Caki2 (cell line): ENCODE measurements around the gene CD48. TPM values are rescaled to one million over a fixed set of nuclear protein-coding genes. Genes with fewer than 3 reads are reported as not detected.
"Not testable (repeated sequence)": the region's sequence is repeated elsewhere in the genome, so short reads cannot be mapped to it uniquely, and the experiment has no call there.

ENCODE experiments used
- DNase-seq: peaks from one replicate; pipeline ENCODE4 v3.0.0-alpha.2; 2015; ENCODE audit warnings: low read depth
- in situ Hi-C: cut with HindIII; loops from 2 replicates; pipeline ENCODE4 v1.10.0; 2016; ENCODE audit warnings: low sequenced_read_pairs, low pct_unique_long_range_greater_than_20kb, mixed read lengths
- total RNA-seq: library from RNA; depleted of rRNA; stranded (reverse); fragments of >200 nt; shearing (Covaris generic); gene quantifications from 2 replicates; pipeline ENCODE4 v1.2.3, GENCODE V29; 2014; ENCODE audit warnings: low replicate concordance

Gene CD48
- total RNA-seq, 1 experiment from 2014 or later: not detected

GRCh38 chr1:160744199-160744851 lies 32.7 kb upstream of the CD48 start:
- no peak for DNase-seq
- in situ Hi-C loops: no loop called here

GRCh38 chr1:160743266-160743665 lies 31.6 kb upstream of the CD48 start:
- in situ Hi-C loops: no loop called here
- no peak for DNase-seq

- in situ Hi-C loops: no loop called here
- no peak for DNase-seq
Observed at GRCh38 chr1:160742428-160743127, 31.0 kb upstream of the CD48 start.

DNA sequence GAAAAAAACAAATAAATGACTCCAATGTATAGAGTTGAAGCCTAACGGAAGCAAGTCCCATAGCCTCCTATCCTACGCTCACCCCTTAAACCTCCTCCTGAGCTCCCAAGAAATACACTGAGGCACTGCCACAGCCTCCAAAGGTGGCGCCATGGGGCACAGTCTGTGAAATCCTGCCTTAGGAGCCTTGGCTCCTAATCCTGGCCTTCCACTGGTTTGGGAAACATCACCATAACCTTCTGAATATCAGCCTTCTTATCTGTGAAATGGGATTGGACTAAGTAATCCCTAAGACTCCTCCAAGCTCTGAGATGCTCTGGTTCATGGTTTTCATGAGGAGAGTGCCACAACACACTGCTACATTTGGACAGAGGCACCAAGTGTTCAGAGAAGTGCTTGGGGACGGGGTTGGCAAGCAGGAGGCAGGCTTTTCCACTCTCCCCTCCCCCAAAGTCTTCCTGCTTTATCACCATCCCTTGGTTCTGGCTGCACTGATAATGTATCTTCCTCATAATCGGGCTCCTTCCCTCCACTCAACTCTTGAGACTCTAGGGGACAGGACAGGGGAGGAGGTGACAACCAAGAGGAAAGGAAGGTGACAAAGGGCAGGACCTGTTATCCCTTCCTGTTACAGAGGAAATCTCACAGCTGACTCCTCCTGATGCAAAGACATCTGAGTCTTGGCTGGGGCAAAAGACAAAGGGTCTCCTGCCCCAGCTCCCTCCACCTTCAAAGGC lies 30.2 kb upstream of the CD48 start:
- in situ Hi-C loops: no loop called here
- no peak for DNase-seq

- DNase-seq: no peak
- in situ Hi-C loops: no loop called here
Observed at GRCh38 chr1:160741092-160741501, 29.5 kb upstream of the CD48 start.

- no peak for DNase-seq
- in situ Hi-C loops: no loop called here
Observed at GRCh38 chr1:160740133-160740688, 28.6 kb upstream of the CD48 start.

GRCh38 chr1:160739098-160739511 lies 27.5 kb upstream of the CD48 start, which contains the start of gene SLAMF7:
Gene SLAMF7, plus strand, starts transcription at chr1:160739247. Its CDS starts 55 bp downstream, at chr1:160739302.
- in situ Hi-C loops: no loop called here
- DNase-seq: no peak

- in situ Hi-C loops: no loop called here
- no peak for DNase-seq
Observed at GRCh38 chr1:160738271-160738670, 26.6 kb upstream of the CD48 start.

- no peak for DNase-seq
- in situ Hi-C loops: no loop called here
Observed at GRCh38 chr1:160734301-160734700, 22.7 kb upstream of the CD48 start.

DNA sequence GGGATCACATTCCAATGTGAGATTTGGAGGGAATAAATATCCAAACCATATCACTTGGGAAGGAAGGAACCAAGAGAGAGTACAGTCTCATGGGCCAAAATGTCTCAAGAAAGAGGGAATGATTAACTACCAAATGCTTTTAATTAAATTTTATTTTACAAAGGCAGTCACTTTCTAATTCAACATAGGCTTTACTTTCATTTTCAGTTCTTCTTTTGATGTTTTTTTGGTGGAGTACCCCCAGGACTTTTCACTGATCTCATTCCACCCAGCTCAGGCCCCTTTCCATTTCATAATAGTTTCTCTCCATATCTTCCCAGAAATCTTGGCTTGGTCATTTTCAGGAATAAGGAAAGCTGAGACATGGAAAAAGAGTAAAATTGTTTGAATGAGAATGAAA lies 22.3 kb upstream of the CD48 start:
- in situ Hi-C loops: no loop called here
- DNase-seq: no peak

- no peak for DNase-seq
- in situ Hi-C loops: no loop called here
Observed at GRCh38 chr1:160731990-160732389, 20.4 kb upstream of the CD48 start.

DNA sequence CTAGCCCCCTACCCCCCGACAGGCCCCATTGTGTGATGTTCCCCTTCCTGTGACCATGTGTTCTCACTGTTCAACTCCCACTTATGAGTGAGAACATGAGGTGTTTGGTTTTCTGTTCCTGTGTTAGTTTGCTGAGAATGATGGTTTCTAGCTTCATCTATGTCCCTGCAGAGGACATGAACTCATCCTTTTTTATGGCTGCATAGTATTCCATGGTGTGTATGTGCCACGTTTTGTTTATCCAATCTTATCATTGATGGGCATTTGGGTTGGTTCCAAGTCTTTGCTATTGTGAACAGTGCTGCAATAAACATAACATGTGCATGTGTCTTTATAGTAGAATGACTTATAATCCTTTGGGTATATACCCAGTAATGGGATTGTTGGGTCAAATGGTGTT lies 19.9 kb upstream of the CD48 start:
- in situ Hi-C loops, DNase-seq: not testable (repeated sequence)

DNA sequence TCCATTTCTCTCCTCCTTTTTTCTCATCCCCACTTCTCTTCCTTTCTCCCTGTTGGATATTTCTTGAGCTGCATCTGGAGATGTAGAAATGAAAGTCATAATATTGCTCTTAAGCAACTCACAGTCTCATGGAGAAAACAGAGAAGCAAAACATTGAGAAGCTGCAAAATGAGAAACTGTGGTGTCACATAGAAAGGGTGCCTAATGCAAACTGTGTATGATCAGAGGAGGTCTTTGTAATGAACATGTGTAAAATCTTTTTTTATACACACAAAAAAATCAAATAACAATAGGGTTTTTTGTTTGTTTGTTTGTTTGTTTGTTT lies 15.7 kb upstream of the CD48 start:
- in situ Hi-C loops: no loop called here
- DNase-seq: no peak

GRCh38 chr1:160726498-160727315 lies 15.1 kb upstream of the CD48 start:
- DNase-seq: peak; percentile 31
- in situ Hi-C loops: no loop called here

DNA sequence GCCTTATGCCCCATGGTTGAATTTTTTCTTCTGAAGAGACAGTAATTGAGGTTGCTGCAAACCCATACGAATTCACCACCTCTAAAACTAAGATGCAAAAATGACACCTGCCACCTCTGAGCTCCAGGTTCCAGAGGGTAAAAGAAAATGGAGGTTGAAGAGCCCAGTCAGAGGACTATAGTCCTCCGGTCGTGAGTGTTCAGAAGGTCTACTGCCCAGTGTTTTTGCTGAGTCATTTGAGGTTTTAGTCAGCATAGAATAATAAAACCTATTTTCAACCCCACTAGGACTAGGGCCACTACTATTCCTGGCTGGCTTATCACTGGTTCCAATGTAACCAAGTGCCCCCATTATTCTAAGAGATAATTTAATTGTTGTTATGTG lies 14.5 kb upstream of the CD48 start:
- DNase-seq: no peak
- in situ Hi-C loops: no loop called here

DNA sequence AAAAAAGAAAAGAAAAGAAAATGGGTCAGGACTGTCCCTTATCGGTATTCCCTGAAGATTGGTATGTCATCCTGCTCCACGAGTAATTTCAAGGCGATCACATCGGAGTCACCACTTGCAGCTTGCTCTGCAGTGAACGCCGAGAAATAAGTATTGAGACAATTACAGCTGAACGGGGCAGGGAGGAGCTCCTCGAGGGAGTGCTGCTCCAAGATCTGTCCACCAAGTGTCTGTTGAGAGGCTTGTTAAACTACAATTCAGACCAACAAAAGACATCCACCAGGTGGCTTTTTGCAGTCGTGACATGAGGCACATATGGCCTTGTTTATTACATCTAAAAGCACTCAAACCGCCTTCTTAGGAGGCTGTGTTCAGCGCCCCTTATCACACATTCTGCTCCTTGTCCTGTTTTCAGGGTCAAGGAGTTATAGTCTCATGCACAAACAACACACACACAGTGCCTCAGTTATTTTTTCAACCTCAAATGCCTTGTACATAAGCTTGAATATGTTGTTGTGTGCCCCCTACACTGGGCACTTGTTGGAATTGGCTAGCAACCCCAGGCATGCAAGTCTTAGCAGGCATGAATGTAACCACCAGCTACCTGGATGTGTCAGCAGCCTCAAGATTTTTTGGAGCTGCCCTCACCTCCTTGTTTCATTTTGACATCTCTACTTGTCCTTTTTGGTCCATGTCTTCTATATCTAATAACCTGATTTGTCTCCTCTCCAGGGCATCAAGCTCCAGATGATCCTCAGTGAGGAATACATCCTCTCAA lies 13.0 kb upstream of the CD48 start:
- in situ Hi-C loops: no loop called here
- DNase-seq: no peak

- DNase-seq: no peak
- in situ Hi-C loops: no loop called here
Observed at GRCh38 chr1:160723332-160723731, 11.7 kb upstream of the CD48 start.

DNA sequence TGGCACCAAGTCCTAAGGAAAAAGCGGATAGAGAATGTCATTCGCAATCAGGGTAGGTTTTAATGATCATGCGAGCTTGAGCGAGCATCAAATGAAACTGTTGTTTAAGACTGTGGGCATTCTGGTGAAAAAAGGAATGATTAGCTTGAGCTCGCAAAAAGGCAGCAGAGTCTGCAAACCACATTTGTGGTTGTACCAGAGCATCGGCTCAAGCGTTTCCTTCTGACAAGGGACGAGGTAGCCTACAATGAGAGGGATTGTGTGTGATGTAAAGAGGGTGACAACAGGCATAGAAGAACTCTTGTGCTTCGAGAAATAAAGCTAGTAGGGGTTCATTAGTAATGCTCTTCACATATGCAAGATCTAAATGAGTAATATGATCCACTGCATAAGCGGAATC lies 11.1 kb upstream of the CD48 start:
- DNase-seq: no peak
- in situ Hi-C loops: no loop called here
